HG03457 (cell line): ENCODE results near the gene TBC1D2.
"Not testable (repeated sequence)": the region's sequence is repeated elsewhere in the genome, so short reads cannot be mapped to it uniquely, and the experiment has no call there.

ENCODE experiments used
- ATAC-seq: cut with Tn5 transposase; IDR thresholded peaks from one replicate; pipeline ENCODE4 v1.9.1; 2021; ENCODE audit warnings: moderate number of reproducible peaks; ENCODE audit not compliant: unreplicated experiment

The TBC1D2 gene

DNA sequence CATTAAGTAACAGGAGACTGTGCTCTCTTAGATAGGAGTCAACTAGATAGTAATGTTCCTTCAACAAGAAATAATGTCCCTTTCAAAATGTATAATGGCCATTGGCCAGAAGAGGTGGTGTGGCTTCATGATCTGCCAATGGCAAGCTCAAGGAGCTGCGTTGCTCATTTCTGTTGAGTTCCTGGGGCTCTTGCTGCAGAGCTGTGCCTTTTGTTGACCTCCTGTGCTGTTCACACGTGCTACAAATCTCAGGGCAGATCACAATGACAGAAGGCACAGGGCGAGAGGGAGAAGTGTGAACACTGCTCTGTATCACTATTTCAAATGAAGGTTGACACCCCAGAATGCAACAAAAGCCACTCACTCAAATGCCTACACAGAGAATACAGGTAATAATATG lies 16.0 kb upstream of the TBC1D2 start:
- ATAC-seq: no peak

DNA sequence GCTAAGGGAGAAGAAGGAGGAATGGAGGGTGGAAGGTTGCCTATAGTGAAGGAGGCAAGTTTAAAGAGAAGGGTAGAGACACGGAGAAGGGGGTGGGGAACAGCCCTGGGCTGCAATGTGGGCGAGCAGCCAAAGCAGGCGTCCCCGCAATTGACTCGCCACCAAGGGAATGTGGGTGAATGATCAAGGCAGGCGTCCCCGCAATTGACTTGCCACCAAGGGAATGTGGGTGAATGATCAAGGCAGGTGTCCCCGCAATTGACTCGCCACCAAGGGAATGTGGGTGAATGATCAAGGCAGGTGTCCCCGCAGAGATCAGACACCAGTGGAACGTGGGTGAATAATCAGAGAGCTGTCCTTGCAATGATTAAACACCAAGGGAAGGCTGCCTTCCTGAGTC lies 14.8 kb upstream of the TBC1D2 start:
- ATAC-seq: not testable (repeated sequence)

- not testable (repeated sequence) for ATAC-seq
Observed at GRCh38 chr9:98269652-98270051, 14.2 kb upstream of the TBC1D2 start.

DNA sequence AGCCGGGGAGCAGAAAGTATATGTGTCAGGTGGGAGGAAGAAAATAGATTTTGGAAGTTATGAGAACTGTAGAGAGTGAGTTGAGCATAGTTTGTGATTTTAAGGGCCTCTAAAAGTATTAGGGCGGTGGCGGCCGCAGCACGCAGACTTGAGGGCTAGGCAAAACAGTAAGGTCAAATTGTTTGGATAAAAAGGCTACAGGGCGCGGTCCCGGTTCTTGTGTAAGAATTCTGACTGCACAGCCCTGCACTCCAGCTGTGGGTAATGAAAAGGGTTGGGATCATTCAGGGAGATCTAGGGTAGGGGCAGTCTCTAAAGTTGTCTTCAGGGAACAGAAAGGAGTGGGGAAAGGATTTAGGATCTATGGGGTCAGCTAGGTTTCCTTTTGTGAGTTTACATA lies 12.1 kb upstream of the TBC1D2 start:
- not testable (repeated sequence) for ATAC-seq

- ATAC-seq: no peak
Observed at GRCh38 chr9:98264516-98264915, 9.1 kb upstream of the TBC1D2 start.

GRCh38 chr9:98263482-98264357 lies 8.3 kb upstream of the TBC1D2 start:
- no peak for ATAC-seq

DNA sequence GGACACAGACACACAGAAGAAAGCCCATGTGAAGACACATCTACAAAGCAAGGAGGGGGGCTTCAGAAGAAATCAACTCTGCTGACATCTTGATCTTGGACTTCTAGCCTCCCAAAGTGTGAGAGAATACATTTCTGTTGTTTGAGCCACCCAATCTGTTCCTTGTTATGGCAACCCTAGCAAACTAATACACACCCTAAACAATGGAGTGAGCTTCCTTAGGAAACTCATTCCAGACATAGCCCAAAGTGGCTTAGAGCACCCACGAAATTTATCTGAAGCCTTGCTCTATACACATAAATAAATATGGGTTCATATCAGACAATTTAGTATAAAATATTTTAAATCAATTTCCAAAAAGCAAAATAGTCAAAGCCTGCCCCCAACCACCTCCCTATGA lies 7.6 kb upstream of the TBC1D2 start:
- ATAC-seq: no peak

- ATAC-seq: no peak
Observed at GRCh38 chr9:98262056-98262455, 6.6 kb upstream of the TBC1D2 start.

DNA sequence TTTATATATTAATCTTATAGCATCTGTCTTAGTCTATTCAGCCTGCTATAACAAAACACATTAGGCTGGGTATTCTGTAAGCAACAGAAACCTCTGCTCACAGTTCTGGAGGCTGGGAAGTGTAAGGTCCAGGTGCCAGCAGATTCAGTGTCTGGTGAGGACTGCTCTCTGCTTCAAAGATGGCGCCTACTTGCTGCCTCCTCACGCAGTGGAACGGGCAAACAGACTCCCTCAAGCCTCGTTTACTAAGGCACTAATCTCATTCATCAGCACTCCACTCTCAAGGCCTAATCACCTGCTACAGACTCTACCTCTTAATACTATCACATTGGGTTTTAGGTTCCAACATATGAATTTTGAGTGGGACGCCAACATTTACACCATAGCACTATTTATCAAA lies 5.2 kb upstream of the TBC1D2 start:
- no peak for ATAC-seq

DNA sequence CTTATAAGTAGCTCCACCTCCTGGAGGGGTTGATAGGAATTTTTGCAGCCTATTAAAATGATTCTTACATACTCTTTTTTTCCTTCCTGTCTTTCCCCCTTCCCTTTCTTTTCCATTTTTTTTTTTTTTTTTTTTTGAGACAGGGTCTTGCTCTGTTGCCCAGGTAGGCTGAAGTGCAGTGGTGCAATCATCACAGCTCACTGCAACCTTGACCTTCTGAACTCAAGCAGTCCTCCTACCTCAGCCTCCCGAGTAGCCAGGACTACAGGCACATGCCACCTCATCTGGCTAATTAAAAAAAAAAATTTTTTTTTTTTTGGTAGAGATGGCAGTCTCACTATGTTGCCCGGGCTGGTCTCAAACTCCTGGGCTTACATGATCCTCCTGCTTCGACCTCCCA lies 4.3 kb upstream of the TBC1D2 start:
- ATAC-seq: no peak

- no peak for ATAC-seq
Observed at GRCh38 chr9:98256756-98257155, 1.3 kb upstream of the TBC1D2 start.

GRCh38 chr9:98255061-98255577 lies 330 bp downstream of the TBC1D2 start:
- no peak for ATAC-seq

GRCh38 chr9:98254228-98255060 lies 1.0 kb downstream of the TBC1D2 start:
- ATAC-seq: no peak

DNA sequence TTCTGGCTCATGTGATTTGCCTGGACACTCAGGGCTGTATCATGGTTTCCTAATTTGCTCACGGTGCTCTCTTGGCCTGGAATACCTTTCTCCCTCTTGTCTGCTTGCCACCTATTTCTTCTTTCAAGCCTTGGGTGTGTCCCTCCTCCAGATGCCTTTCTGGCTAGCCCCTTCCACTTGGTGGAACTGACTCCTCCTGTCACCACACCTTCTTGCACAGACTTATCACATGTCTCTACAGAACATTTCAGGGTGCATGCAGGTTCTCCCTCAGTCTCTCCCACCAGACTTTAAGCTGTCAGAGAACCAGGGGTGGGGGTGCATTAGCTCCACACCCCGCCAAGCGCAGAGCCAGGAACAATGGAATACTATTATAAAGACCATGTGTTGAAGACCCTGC lies 1.9 kb downstream of the TBC1D2 start:
- no peak for ATAC-seq

DNA sequence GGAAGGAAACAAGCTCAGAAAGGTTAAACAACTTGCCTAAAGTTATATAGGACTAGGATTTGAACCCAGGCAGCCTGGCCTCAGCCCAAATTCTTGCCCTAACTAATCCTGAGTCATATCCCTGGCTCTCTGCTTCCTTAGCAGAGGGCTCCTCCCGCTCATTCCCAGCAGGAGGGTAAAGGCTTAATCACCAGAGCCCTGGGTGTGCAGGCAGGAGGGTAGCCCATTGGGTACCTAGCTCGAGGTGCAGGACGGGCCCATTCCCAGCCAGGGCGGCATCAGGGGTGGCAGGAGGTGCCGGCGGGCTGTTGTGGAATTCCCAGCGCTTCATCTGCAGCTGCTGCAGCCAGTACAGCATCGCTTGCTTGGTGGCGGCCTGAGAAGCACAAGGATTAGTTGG lies 3.9 kb downstream of the TBC1D2 start:
- ATAC-seq: no peak

DNA sequence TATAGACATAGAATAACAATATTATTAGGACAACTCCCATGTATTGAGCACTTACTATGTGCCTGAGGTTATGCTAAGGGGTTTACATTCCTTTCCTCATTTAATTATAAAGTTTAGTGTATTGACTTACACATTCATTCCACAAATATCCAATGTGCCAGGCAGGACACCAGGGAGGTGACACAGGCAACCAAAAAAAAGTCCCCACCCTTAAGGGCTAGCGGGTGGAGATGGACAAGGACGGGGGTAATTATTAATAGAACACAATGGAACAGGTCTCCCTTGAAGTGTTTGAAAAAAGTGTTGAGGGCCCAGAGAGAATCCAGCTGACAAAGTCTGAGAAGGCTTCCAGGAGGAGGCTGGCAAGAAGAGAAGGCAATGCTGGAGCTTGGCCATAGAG lies 5.7 kb downstream of the TBC1D2 start:
- ATAC-seq: no peak

- ATAC-seq: no peak
Observed at GRCh38 chr9:98248737-98249474, 6.5 kb downstream of the TBC1D2 start.

DNA sequence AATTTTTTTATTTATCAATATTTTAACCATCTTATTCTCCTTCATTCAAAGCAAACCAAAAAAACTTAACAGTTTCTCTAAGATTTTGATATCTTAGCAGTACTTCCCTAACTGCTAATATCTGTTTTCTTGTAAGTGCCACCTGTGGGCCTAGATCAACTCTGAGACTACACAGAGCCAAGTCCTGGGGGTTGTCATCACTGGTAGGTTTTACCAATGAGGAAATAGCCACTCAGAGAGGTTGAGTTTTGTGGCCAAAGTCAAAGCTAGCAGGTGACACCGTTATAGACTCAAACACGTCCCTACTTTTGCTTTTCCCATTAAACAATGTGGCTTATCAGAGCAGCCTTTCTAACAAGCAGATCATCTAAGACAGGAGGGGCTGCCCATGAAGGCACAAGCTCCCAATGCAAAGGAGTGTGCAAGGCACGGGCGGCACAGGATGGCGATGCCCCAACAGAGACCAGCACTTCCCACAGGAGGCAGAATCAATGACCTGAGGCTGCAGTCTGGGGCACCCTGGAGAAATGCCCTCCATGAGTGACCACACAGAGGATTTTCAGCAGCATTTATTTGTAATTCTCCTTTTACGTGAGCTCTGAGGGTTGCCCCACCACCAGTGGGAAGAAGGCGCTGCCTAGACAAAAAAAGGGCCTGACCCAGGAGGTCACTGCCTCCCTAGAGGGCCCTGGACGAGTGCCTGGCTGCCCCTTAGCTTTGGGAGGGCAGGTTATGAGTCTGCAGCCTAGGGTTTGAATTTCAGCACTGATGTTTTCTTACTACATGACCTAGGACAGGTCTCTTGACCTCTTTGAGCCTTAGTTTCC lies 7.4 kb downstream of the TBC1D2 start:
- no peak for ATAC-seq

DNA sequence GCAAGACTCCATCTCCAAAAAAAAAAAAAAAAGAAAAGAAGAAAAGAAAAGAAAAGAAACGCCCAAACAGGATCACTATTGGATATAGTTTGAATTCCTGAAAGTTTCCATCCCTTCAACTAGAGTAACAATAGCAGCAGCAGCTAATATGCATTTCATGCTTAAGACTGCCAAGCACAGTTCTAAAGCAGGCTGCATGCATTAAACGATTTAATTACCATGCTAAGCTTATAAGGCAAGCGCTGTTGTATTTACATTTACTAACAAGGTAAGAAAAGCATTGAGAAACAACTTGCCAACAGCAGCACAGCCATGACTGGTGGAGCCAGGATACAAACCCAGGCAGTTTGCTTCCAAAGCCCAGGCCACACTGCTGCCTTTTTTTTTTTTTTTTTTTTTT lies 13.0 kb downstream of the TBC1D2 start:
- ATAC-seq: no peak
